SK-N-SH treated with all-trans-retinoic acid at 6 μM for 48 hours (cell line): ENCODE results near the gene PCDH9.

Experiments
- ATAC-seq: fragments of 200-7000 bp; cut with Tn5 transposase; 3 replicates; pipeline ENCODE4 v1.9.1; 2020; ENCODE audit warnings: mild to moderate bottlenecking, moderate library complexity
- ARNTL ChIP-seq: fragments of 450-650 bp; formaldehyde crosslinking; IDR thresholded peaks from 2 replicates; pipeline ENCODE4 v1.5.0; 2020; ENCODE audit warnings: low read depth, mild to moderate bottlenecking, moderate library complexity, borderline replicate concordance
- BACH2 ChIP-seq: fragments of 250-450 bp; sonication (Bioruptor Pico); IDR thresholded peaks from 2 replicates; pipeline ENCODE4 v1.9.0; 2021; ENCODE audit warnings: mild to moderate bottlenecking, borderline replicate concordance
- CSDC2 ChIP-seq: fragments of 250-450 bp; sonication (Bioruptor Pico); IDR thresholded peaks from 2 replicates; pipeline ENCODE4 v1.5.0; 2020; ENCODE audit warnings: mild to moderate bottlenecking, moderate library complexity
- ESRRG ChIP-seq: fragments of 250-450 bp; sonication (Bioruptor Pico); IDR thresholded peaks from 2 replicates; pipeline ENCODE4 v1.6.1; 2021; ENCODE audit warnings: mild to moderate bottlenecking
- GLIS3 ChIP-seq: fragments of 250-450 bp; sonication (Bioruptor Pico); IDR thresholded peaks from 2 replicates; pipeline ENCODE4 v1.5.0; 2020; ENCODE audit warnings: mild to moderate bottlenecking, moderate library complexity
- OSR1 ChIP-seq: fragments of 250-450 bp; sonication (Bioruptor Pico); IDR thresholded peaks from 2 replicates; pipeline ENCODE4 v1.8.0; 2022; ENCODE audit warnings: moderate library complexity, mild to moderate bottlenecking, inconsistent platforms
- PPARA ChIP-seq: fragments of 250-450 bp; sonication (Bioruptor Pico); IDR thresholded peaks from 2 replicates; pipeline ENCODE4 v1.5.0; 2020; ENCODE audit warnings: mild to moderate bottlenecking, borderline replicate concordance
- RARB ChIP-seq: fragments of 250-450 bp; sonication (Bioruptor Pico); IDR thresholded peaks from 2 replicates; pipeline ENCODE4 v1.8.0; 2021; ENCODE audit warnings: mild to moderate bottlenecking, moderate library complexity
- SNAI2 ChIP-seq: fragments of 250-450 bp; sonication (Bioruptor Pico); IDR thresholded peaks from 2 replicates; pipeline ENCODE4 v1.5.0; 2020; ENCODE audit warnings: mild to moderate bottlenecking, moderate library complexity
- TCF4 ChIP-seq: fragments of 250-450 bp; sonication (Bioruptor Pico); IDR thresholded peaks from 2 replicates; pipeline ENCODE4 v1.8.0; 2021; ENCODE audit warnings: mild to moderate bottlenecking, moderate library complexity, borderline replicate concordance
- TOX ChIP-seq: fragments of 250-450 bp; sonication (Bioruptor Pico); IDR thresholded peaks from 2 replicates; pipeline ENCODE4 v1.8.0; 2021; ENCODE audit warnings: mild to moderate bottlenecking, moderate library complexity, borderline replicate concordance
- ZC3H10 ChIP-seq: fragments of 250-450 bp; sonication (Bioruptor Pico); IDR thresholded peaks from 2 replicates; pipeline ENCODE4 v1.5.1; 2021; ENCODE audit warnings: mild to moderate bottlenecking, moderate library complexity
- ZFP3 ChIP-seq: fragments of 250-450 bp; sonication (Bioruptor Pico); IDR thresholded peaks from 2 replicates; pipeline ENCODE4 v1.5.0; 2020; ENCODE audit warnings: mild to moderate bottlenecking, moderate library complexity
- ZFP30 ChIP-seq: fragments of 450-650 bp; formaldehyde crosslinking; IDR thresholded peaks from 2 replicates; pipeline ENCODE4 v1.5.0; 2022; ENCODE audit warnings: mild to moderate bottlenecking, moderate library complexity
- ZNF565 ChIP-seq: fragments of 450-650 bp; formaldehyde crosslinking; conservative IDR thresholded peaks from 2 replicates; pipeline ENCODE4 v1.5.0; 2020; ENCODE audit warnings: low read depth, mild to moderate bottlenecking, moderate library complexity
- ZNF70 ChIP-seq: fragments of 450-650 bp; formaldehyde crosslinking; IDR thresholded peaks from 2 replicates; pipeline ENCODE4 v1.5.0; 2020; ENCODE audit warnings: mild to moderate bottlenecking, moderate library complexity
- ZNF8 ChIP-seq: fragments of 450-650 bp; formaldehyde crosslinking; IDR thresholded peaks from 2 replicates; pipeline ENCODE4 v1.5.0; 2020; ENCODE audit warnings: mild to moderate bottlenecking, moderate library complexity
- TF ChIP-seq, protein P1 (sequence below): fragments of 250-450 bp; sonication (Bioruptor Pico); IDR thresholded peaks from 2 replicates; pipeline ENCODE4 v1.8.0; 2021; ENCODE audit warnings: low read depth, mild to moderate bottlenecking, moderate library complexity, borderline replicate concordance
- TF ChIP-seq, protein P2 (sequence below): fragments of 250-450 bp; sonication (Bioruptor Pico); IDR thresholded peaks from 2 replicates; pipeline ENCODE4 v1.5.1; 2020; ENCODE audit warnings: low read depth, mild to moderate bottlenecking, moderate library complexity
- TF ChIP-seq, protein P3 (sequence below): fragments of 250-450 bp; sonication (Bioruptor Pico); IDR thresholded peaks from 2 replicates; pipeline ENCODE4 v1.5.1; 2021; ENCODE audit warnings: mild to moderate bottlenecking, moderate library complexity
- TF ChIP-seq, protein P4 (sequence below): fragments of 250-450 bp; sonication (Bioruptor Pico); IDR thresholded peaks from 2 replicates; pipeline ENCODE4 v1.8.0; 2020; ENCODE audit warnings: mild to moderate bottlenecking, moderate library complexity, borderline replicate concordance

Gene PCDH9

GRCh38 chr13:66926851-66927524 lies 303.1 kb downstream of the PCDH9 start:
- no peak for ATAC-seq
- TF ChIP-seq RARB (CRISPR knock-in tag), result no peak
- TF ChIP-seq, protein P1, sequence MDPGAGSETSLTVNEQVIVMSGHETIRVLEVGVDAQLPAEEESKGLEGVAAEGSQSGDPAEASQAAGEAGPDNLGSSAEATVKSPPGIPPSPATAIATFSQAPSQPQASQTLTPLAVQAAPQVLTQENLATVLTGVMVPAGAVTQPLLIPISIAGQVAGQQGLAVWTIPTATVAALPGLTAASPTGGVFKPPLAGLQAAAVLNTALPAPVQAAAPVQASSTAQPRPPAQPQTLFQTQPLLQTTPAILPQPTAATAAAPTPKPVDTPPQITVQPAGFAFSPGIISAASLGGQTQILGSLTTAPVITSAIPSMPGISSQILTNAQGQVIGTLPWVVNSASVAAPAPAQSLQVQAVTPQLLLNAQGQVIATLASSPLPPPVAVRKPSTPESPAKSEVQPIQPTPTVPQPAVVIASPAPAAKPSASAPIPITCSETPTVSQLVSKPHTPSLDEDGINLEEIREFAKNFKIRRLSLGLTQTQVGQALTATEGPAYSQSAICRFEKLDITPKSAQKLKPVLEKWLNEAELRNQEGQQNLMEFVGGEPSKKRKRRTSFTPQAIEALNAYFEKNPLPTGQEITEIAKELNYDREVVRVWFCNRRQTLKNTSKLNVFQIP (CRISPR knock-in tag), result no peak

GRCh38 chr13:66926200-66926850 lies 303.8 kb downstream of the PCDH9 start:
- no peak for ATAC-seq

DNA sequence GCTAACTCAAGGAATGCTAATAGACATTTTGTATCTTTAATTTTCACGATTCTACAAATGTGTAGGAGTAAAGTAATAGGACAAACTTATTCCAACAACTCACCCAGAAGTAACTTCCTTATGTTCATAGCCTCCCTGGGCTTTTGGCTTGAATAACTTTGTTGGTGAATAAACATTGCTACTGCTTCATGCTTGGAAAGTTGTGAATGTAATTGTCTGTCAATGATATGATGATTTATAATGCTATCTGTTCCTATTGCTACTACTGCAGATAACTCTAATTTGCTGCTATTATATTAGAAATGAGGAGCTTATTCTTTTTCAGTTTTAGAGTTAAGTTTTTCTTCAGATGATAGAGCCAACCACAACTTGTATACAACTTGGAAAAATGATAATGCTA lies 307.7 kb downstream of the PCDH9 start:
- no peak for ATAC-seq
- no peak for TF ChIP-seq SNAI2 (CRISPR knock-in tag)
- TF ChIP-seq, protein P2, sequence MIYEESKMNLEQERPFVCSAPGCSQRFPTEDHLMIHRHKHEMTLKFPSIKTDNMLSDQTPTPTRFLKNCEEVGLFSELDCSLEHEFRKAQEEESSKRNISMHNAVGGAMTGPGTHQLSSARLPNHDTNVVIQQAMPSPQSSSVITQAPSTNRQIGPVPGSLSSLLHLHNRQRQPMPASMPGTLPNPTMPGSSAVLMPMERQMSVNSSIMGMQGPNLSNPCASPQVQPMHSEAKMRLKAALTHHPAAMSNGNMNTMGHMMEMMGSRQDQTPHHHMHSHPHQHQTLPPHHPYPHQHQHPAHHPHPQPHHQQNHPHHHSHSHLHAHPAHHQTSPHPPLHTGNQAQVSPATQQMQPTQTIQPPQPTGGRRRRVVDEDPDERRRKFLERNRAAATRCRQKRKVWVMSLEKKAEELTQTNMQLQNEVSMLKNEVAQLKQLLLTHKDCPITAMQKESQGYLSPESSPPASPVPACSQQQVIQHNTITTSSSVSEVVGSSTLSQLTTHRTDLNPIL, result no peak
- TF ChIP-seq RARB (CRISPR knock-in tag), result no peak
- no peak for TF ChIP-seq ZNF8
- TF ChIP-seq CSDC2 (CRISPR knock-in tag), result no peak
- no peak for TF ChIP-seq ESRRG (CRISPR knock-in tag)
- TF ChIP-seq ZC3H10 (CRISPR knock-in tag), result no peak
- TF ChIP-seq, all 23 proteins: peak for 0

More at GRCh38 chr13:66926200-66926850, 303.8 kb downstream of the PCDH9 start:
- TF ChIP-seq OSR1 (CRISPR knock-in tag) (no peak), ARNTL (CRISPR knock-in tag) (no peak), ZC3H10 (CRISPR knock-in tag) (no peak), PPARA (no peak), ZFP30 (no peak), SNAI2 (CRISPR knock-in tag) (no peak), TOX (CRISPR knock-in tag) (no peak), ZNF70 (no peak)
- TF ChIP-seq, protein P3, sequence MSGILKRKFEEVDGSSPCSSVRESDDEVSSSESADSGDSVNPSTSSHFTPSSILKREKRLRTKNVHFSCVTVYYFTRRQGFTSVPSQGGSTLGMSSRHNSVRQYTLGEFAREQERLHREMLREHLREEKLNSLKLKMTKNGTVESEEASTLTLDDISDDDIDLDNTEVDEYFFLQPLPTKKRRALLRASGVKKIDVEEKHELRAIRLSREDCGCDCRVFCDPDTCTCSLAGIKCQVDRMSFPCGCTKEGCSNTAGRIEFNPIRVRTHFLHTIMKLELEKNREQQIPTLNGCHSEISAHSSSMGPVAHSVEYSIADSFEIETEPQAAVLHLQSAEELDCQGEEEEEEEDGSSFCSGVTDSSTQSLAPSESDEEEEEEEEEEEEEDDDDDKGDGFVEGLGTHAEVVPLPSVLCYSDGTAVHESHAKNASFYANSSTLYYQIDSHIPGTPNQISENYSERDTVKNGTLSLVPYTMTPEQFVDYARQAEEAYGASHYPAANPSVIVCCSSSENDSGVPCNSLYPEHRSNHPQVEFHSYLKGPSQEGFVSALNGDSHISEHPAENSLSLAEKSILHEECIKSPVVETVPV (CRISPR knock-in tag), result no peak
- TF ChIP-seq, all 23 proteins: peak for 0

DNA sequence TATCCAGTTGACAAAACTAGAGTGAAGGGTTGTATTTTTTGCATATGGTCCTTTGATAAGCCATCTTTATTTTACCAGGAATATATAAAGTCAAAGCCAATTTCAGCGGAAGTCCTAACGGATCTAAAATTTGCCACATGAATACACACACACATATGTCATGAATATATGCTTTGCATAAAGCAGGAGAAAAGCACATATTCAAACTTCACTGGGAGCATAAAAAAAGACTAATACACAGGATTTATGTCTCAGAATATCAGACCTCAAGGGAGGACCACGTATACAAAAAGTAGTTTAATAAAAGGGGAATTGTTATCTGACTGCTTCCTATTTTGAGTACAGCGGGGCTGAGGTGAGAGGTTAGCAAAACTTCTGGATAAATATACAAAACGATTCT lies 308.7 kb downstream of the PCDH9 start:
- TF ChIP-seq RARB (CRISPR knock-in tag), result no peak
- TF ChIP-seq ZFP3 (CRISPR knock-in tag), result no peak
- TF ChIP-seq ZNF565, result no peak
- TF ChIP-seq ESRRG (CRISPR knock-in tag), result no peak
- no peak for TF ChIP-seq ARNTL (CRISPR knock-in tag)
- TF ChIP-seq CSDC2 (CRISPR knock-in tag), result no peak
- TF ChIP-seq, protein P3 (CRISPR knock-in tag), result no peak
- no peak for TF ChIP-seq ZC3H10 (CRISPR knock-in tag)
- no peak for TF ChIP-seq OSR1 (CRISPR knock-in tag)
- TF ChIP-seq PPARA, result no peak
- TF ChIP-seq TCF4 (CRISPR knock-in tag), result no peak
- TF ChIP-seq BACH2 (CRISPR knock-in tag), result no peak
- TF ChIP-seq, protein P4, sequence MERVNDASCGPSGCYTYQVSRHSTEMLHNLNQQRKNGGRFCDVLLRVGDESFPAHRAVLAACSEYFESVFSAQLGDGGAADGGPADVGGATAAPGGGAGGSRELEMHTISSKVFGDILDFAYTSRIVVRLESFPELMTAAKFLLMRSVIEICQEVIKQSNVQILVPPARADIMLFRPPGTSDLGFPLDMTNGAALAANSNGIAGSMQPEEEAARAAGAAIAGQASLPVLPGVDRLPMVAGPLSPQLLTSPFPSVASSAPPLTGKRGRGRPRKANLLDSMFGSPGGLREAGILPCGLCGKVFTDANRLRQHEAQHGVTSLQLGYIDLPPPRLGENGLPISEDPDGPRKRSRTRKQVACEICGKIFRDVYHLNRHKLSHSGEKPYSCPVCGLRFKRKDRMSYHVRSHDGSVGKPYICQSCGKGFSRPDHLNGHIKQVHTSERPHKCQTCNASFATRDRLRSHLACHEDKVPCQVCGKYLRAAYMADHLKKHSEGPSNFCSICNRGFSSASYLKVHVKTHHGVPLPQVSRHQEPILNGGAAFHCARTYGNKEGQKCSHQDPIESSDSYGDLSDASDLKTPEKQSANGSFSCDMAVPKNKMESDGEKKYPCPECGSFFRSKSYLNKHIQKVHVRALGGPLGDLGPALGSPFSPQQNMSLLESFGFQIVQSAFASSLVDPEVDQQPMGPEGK (CRISPR knock-in tag), result no peak
- no peak for TF ChIP-seq ZNF8
- no peak for TF ChIP-seq SNAI2 (CRISPR knock-in tag)
- TF ChIP-seq, protein P2, result no peak
- no peak for TF ChIP-seq GLIS3 (CRISPR knock-in tag)
- no peak for TF ChIP-seq ZFP30
- TF ChIP-seq TOX (CRISPR knock-in tag), result no peak
- TF ChIP-seq, all 23 proteins: peak for 0
- no peak for ATAC-seq
